PFSK-1 (cell line): Measurements from ENCODE around the gene OTUB2.

Source experiments
- FOXP2 ChIP-seq: optimal IDR thresholded peaks from 2 replicates; pipeline ENCODE3; 2011; ENCODE audit warnings: borderline replicate concordance, control low read depth, inconsistent platforms; ENCODE audit not compliant: insufficient read depth; ENCODE audit errors: extremely low read length, extremely low read depth
- POLR2AphosphoS5 ChIP-seq: IDR thresholded peaks from 2 replicates; pipeline ENCODE4 v1.6.1; 2012; ENCODE audit warnings: low read depth, mild to moderate bottlenecking, control low read depth, low read length, moderate library complexity
- REST ChIP-seq, 2 experiments: IDR thresholded peaks; 2 replicates each; pipeline versions ENCODE4 v1.6.1 to v1.8.0; 2011 to 2012; ENCODE audit warnings: low read depth in 2 of 2, low read length in 2 of 2, control low read depth in 1 of 2, inconsistent platforms in 1 of 2, mild to moderate bottlenecking in 1 of 2, moderate library complexity in 1 of 2; ENCODE audit not compliant: insufficient read depth in 1 of 2
- SIN3A ChIP-seq: IDR thresholded peaks from 2 replicates; pipeline ENCODE4 v1.6.1; 2012; ENCODE audit warnings: mild to moderate bottlenecking, low read length, moderate library complexity, borderline replicate concordance; ENCODE audit not compliant: insufficient read depth
- TAF1 ChIP-seq: IDR thresholded peaks from 2 replicates; pipeline ENCODE4 v1.6.1; 2012; ENCODE audit warnings: low read length, control low read depth, borderline replicate concordance; ENCODE audit not compliant: insufficient read depth

Gene OTUB2

DNA sequence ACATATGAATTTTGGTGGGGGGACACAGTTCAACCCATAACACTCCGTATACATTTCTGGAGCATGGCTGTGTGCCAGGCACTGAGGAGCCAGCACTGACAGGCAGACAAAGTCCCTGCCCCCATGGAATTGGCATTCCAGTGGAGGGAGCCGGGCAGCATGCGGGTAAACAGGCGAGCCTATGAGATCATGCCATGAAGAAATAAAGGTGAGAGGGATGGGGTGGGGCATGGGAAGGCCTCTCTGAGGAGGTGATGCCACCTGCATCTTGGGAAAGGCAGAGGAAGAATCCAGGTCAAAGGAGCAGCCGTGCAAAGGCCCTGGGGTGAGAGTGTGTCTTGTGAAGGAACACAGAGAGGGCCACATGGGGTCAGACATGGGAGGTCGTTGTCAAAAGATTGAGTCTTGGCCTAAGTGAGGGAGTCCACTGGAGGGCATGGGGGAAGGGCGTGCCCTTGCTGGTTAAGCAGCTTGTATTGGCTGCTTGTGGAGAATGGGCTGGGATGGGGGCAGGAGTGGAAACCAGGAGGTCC is 3.6 kb downstream of the OTUB2 start:
- TF ChIP-seq FOXP2 = no peak
- no peak for TF ChIP-seq SIN3A
- no peak for TF ChIP-seq REST (IDR thresholded peaks at IDR 0.05; ENCODE audit: insufficient read depth in 1 of 2, low read depth in 2 of 2, low read length in 2 of 2)
- TF ChIP-seq POLR2AphosphoS5 = no peak
- no peak for TF ChIP-seq TAF1

DNA sequence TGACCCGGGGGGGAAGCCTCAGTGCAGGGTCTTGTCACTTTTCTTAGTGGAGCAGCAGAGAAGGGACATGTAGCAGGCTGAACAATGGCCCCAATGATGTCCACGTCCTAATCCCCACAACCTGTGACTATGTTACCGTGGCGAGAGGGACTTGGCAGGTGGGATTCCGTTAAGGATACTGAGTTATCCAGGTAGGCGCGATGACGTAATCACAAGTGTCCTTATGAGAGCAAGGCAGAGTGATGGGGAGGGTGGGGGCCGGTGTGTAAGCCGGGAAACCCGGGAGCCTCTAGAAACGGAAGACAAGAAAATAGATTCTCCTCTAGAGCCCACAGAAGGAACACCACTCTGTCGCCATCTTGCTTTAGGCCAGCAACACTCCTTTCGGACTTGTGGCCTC is 4.4 kb downstream of the OTUB2 start:
- TF ChIP-seq TAF1 = no peak
- TF ChIP-seq POLR2AphosphoS5 = no peak
- TF ChIP-seq REST (IDR thresholded peaks at IDR 0.05; ENCODE audit: insufficient read depth in 1 of 2, low read depth in 2 of 2, low read length in 2 of 2) = no peak
- TF ChIP-seq SIN3A = no peak
- no peak for TF ChIP-seq FOXP2

- TF ChIP-seq FOXP2 = no peak
- no peak for TF ChIP-seq TAF1
- TF ChIP-seq REST (IDR thresholded peaks at IDR 0.05; ENCODE audit: insufficient read depth in 1 of 2, low read depth in 2 of 2, low read length in 2 of 2) = no peak
- TF ChIP-seq POLR2AphosphoS5 = no peak
- TF ChIP-seq SIN3A = no peak
Measured at GRCh38 chr14:94031161-94031882, 5.2 kb downstream of the OTUB2 start.

DNA sequence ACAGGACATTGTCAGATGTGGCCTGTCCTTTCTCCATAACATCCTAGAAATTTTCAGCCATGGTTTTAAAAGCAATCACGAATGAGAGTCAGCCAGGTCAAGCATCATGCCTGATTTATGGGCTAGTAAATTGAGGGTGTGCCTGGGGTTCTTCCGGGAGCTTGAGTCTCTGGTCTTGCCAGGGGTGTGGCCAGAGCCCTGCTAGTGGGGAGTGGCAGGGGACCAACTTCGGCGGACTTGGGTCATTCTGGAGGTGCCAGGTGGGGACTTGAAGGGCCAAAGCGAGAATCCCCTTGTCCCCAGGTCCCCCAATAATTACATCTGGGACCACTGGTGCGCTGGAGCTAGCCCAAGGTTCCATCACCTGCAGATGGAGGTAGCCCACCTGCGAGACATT is 5.7 kb downstream of the OTUB2 start:
- TF ChIP-seq POLR2AphosphoS5 = no peak
- no peak for TF ChIP-seq FOXP2
- TF ChIP-seq REST (IDR thresholded peaks at IDR 0.05; ENCODE audit: insufficient read depth in 1 of 2, low read depth in 2 of 2, low read length in 2 of 2) = no peak
- TF ChIP-seq TAF1 = no peak
- no peak for TF ChIP-seq SIN3A

- no peak for TF ChIP-seq SIN3A
- TF ChIP-seq TAF1 = no peak
- TF ChIP-seq POLR2AphosphoS5 = no peak
- TF ChIP-seq REST (IDR thresholded peaks at IDR 0.05; ENCODE audit: insufficient read depth in 1 of 2, low read depth in 2 of 2, low read length in 2 of 2) = no peak
- TF ChIP-seq FOXP2 = no peak
Measured at GRCh38 chr14:94034886-94035285, 8.7 kb downstream of the OTUB2 start.
